GM18498 (cell line): ENCODE measurements around the gene GRIK5.

Experiments
- ATAC-seq: cut with Tn5 transposase; IDR thresholded peaks from one replicate; pipeline ENCODE4 v1.9.1; 2021; ENCODE audit warnings: mild to moderate bottlenecking, moderate library complexity; ENCODE audit not compliant: unreplicated experiment

The GRIK5 gene

GRCh38 chr19:41957838-41958366 lies 112.1 kb downstream of the GRIK5 start:
- no peak for ATAC-seq

GRCh38 chr19:41957161-41957837 lies 112.7 kb downstream of the GRIK5 start:
- ATAC-seq = no peak

- no peak for ATAC-seq
These were observed 113.4 kb downstream of the GRIK5 start for GRCh38 chr19:41956621-41957020.

GRCh38 chr19:41955521-41955920 lies 114.5 kb downstream of the GRIK5 start:
- ATAC-seq = no peak

- ATAC-seq = no peak
These were observed 118.3 kb downstream of the GRIK5 start for GRCh38 chr19:41951686-41952172.
